ENCODE results near the gene OPN1LW.

The OPN1LW gene

DNA sequence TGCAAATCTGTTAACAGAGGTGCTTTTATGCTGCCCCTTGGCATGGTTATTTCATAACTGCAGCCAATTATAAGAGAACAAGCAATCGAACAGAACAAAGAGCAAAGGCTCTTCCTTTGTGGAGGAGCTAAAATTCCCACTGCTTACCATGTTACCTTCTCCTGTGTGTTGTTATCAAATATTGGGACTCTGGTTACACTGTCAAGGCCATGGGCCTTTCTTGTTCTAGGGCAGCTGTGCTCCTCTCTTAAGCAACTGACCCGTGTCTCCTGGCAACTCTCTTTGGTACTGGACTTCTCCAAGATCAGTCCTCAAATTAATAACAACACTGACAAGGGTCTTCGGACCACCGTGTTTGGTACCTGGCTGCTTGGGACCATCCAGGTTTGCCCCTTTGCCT, 12.1 kb upstream of the OPN1LW start:
- no peak overlapping the region for H3K4me3 ChIP-seq (ENCODE audit: low read depth, low read length)
- in situ Hi-C loops (cut with HindIII; ENCODE audit: low sequenced_read_pairs): no loop called here
- TF ChIP-seq, protein P1, sequence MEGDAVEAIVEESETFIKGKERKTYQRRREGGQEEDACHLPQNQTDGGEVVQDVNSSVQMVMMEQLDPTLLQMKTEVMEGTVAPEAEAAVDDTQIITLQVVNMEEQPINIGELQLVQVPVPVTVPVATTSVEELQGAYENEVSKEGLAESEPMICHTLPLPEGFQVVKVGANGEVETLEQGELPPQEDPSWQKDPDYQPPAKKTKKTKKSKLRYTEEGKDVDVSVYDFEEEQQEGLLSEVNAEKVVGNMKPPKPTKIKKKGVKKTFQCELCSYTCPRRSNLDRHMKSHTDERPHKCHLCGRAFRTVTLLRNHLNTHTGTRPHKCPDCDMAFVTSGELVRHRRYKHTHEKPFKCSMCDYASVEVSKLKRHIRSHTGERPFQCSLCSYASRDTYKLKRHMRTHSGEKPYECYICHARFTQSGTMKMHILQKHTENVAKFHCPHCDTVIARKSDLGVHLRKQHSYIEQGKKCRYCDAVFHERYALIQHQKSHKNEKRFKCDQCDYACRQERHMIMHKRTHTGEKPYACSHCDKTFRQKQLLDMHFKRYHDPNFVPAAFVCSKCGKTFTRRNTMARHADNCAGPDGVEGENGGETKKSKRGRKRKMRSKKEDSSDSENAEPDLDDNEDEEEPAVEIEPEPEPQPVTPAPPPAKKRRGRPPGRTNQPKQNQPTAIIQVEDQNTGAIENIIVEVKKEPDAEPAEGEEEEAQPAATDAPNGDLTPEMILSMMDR (IDR thresholded peaks at IDR 0.05; ENCODE audit: low read depth, low read length, missing control alignments): no peak
- DNase-seq (ENCODE audit: low read depth): no peak

DNA sequence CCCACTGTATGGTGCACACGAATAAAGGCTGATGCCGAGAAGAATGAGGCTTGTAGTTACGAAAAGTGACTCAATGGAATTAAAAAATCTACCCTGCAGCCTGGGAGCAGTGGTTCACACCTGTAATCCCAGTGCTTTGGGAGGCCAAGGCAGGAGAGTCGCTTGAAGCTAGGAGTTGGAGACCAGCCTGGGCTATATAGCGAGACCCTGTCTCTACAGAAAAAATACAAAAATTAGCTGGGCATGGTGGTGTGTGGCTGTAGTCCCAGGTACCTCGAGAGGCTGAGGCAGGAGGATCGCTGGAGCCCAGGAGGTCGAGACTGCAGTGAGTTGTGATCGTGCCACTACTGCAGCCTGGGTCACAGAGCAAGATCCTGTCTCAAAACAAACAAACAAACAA, 11.7 kb upstream of the OPN1LW start:
- TF ChIP-seq, protein P1 (IDR thresholded peaks at IDR 0.05; ENCODE audit: low read depth, low read length, missing control alignments): no peak
- H3K4me3 ChIP-seq (ENCODE audit: low read depth, low read length): no peak overlapping the region
- in situ Hi-C loops (cut with HindIII; ENCODE audit: low sequenced_read_pairs): no loop called here
- no peak for DNase-seq (ENCODE audit: low read depth)

- H3K4me3 ChIP-seq (ENCODE audit: low read depth, low read length): no peak overlapping the region
- TF ChIP-seq, protein P1 (IDR thresholded peaks at IDR 0.05; ENCODE audit: low read depth, low read length, missing control alignments): no peak
- DNase-seq (ENCODE audit: low read depth): no peak
- in situ Hi-C loops (cut with HindIII; ENCODE audit: low sequenced_read_pairs): no loop called here
Observed at GRCh38 chrX:154135458-154136229, 8.4 kb upstream of the OPN1LW start.

GRCh38 chrX:154136627-154137161, 7.3 kb upstream of the OPN1LW start:
- H3K4me3 ChIP-seq (ENCODE audit: low read depth, low read length): no peak overlapping the region
- in situ Hi-C loops (cut with HindIII; ENCODE audit: low sequenced_read_pairs): no loop called here
- no peak for DNase-seq (ENCODE audit: low read depth)
- TF ChIP-seq, protein P1 (IDR thresholded peaks at IDR 0.05; ENCODE audit: low read depth, low read length, missing control alignments): peak; percentile 69

GRCh38 chrX:154138857-154139256, 5.2 kb upstream of the OPN1LW start:
- no peak overlapping the region for H3K4me3 ChIP-seq (ENCODE audit: low read depth, low read length)
- in situ Hi-C loops (cut with HindIII; ENCODE audit: low sequenced_read_pairs): no loop called here
- no peak for DNase-seq (ENCODE audit: low read depth)
- TF ChIP-seq, protein P1 (IDR thresholded peaks at IDR 0.05; ENCODE audit: low read depth, low read length, missing control alignments): no peak

- no peak for DNase-seq (ENCODE audit: low read depth)
- in situ Hi-C loops (cut with HindIII; ENCODE audit: low sequenced_read_pairs): no loop called here
- TF ChIP-seq, protein P1 (IDR thresholded peaks at IDR 0.05; ENCODE audit: low read depth, low read length, missing control alignments): no peak
Observed at GRCh38 chrX:154140206-154140605, 3.8 kb upstream of the OPN1LW start.

More at GRCh38 chrX:154140206-154140605, 3.8 kb upstream of the OPN1LW start:
- H3K4me3 ChIP-seq (ENCODE audit: low read depth, low read length): no peak overlapping the region
